HG03469 (cell line): ENCODE measurements around the gene GATA3.

ENCODE experiments used
- ATAC-seq: cut with Tn5 transposase; IDR thresholded peaks from one replicate; pipeline ENCODE4 v1.9.1; 2021; ENCODE audit warnings: mild to moderate bottlenecking, moderate library complexity, moderate number of reproducible peaks; ENCODE audit not compliant: unreplicated experiment

The GATA3 gene

DNA sequence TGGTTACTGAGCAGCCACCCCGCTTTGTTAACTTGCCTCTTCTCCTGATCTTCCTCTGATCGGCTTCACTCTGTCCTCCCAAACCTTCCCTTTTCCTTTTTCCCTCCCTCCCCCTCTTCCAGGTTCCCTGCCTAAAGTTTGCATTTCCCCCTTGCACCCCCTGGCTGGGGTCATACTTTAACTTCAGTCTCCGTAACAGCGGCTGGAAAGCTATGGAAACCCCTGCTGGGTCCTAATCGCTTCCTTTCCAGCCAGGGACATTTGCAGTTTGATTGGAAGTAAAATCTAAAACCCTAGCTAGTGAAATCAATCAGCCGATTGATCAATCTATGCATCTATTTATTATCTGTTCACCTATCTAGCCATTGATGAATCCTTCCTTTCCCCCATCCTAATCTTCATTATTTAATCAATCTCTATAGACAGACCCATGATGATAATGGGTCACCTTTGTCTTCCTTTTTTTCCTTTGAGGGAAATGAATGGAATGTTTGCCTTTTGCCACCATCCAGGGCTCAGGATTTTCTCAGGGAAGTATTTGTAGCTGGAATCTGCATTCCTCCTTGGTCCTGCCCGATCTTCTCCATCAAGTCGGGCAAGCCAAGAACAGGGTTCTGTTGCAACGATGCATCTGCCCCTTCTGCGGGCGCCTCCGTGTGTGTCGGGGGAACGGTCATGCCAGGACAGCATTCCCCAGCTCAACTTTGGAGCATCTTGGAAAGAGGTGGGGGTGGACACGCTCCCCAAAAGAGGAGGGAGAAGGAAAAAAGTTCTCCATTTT lies 8.8 kb downstream of the GATA3 start:
- no peak for ATAC-seq

DNA sequence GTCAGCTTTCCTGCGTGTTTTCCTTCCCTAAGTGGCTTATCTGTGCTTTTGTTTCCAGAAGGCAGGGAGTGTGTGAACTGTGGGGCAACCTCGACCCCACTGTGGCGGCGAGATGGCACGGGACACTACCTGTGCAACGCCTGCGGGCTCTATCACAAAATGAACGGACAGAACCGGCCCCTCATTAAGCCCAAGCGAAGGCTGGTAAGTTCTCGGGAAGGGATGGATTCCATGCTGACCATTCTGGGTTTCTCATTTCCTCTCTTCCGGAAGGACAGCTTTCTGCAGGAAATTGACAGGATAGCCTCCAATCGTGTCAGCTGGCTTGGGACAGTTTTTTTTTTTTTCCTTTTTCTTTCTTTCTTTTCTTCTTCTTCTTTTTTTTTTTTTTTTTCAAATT lies 9.4 kb downstream of the GATA3 start:
- ATAC-seq: no peak

DNA sequence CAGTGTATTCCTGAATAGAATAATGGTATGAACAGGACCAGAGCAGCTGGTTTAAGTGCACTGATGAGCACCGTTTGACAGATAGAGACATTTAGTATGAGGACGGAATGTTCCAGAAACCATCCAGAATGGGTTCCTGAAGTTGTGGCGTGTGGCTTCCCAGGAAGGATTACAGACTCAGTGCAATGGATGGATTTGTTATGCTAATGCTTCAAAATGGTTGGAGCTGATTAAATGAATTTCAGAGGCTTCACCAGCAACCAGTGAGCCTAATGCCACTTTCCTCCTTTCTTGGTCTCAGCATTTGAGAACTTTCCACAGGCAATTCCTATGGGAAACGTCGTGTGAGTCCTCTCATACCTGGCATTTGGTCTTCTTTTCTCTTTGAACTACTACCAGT lies 9.9 kb downstream of the GATA3 start:
- no peak for ATAC-seq

DNA sequence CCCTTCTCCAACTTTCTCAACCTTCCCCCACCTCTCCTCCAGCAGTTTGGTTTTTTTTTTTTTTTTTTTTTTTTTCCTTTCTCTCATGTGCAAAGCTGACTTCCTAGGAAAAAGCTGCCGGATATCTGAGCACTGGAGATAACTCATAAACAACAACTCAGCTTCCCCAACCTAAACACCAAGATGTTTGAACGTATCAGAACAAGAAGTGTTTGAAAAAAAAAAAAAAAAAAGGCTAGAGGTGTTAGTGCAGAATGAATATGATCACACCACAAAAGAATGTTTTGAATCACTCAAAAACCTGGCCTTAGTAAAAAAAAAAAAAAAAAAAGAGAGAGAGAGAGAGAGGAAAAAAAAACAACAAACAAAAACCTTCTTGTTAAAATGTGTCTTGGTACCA lies 11.2 kb downstream of the GATA3 start:
- no peak for ATAC-seq

DNA sequence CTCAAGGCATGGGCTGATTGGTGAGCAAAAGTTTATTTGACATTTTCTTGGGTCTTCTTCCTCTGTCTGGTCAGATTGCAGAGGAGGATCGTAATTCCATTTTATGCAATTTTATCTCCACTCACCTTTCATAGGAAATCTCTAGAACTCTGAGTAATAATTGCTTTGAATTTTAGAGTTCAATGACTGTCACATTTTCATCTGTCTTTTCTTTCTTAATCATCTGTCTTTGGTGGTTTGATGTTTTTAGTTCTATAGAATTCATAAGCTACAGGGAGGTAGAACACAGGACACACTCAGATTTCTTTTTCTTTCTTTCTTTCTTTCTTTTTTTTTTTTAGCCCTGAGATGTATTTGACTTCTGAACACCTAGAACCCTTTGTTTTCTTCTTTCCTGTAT lies 11.6 kb downstream of the GATA3 start:
- ATAC-seq: no peak

DNA sequence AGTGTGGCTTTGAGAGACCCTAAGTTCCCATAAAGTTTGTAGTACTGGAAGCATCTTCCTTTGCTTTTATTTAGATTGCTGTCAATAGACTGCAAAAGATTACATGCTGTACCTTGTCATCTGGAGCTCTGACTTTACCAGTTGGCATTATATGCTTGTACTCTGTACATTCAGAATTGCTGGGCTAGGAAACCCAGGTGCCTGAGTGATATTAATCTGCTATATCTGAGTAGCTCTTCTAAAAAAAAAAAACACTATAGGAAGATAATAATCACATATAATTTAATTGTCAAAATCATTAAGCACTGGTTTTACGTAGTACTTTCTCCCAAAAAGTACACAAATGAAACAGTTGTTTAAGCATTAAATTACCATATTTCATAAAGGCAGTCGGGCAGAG lies 12.3 kb downstream of the GATA3 start:
- no peak for ATAC-seq

DNA sequence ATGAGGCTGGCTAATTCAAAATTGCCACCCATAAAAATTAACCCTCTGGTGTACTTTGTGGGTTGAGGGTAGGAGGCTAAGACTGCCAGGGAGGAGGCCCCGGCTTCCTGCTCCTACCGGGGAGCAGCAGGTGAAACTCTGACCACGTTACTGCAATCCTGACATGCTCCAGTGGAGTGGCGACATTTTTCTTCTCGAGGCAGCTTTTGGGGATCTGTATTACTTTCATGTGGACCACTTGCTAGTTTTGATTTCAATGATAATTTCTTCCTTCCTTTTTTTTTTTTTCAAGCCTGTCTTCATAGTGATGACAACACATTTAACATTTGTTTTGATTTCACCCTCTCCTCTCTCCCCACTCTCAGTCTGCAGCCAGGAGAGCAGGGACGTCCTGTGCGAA lies 14.6 kb downstream of the GATA3 start:
- no peak for ATAC-seq

DNA sequence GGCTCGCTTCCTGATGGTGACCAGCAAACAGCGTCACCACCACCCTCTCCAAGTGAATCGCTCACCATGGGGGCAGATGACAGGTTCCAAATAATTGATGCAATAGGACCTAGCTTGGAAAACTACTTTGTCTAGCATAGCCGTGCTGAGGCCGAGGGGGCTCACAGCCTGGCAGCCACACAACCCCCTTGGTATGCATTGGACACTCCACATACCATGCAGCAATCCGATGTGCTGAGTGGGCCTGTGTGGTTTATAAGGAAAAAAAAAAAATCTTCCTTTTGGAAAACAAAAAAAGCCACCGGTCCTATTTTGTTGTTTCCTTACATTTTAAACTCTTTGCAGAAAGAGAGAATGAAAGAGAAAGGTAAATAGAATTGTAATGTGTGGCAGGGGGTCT lies 15.1 kb downstream of the GATA3 start:
- ATAC-seq: no peak

DNA sequence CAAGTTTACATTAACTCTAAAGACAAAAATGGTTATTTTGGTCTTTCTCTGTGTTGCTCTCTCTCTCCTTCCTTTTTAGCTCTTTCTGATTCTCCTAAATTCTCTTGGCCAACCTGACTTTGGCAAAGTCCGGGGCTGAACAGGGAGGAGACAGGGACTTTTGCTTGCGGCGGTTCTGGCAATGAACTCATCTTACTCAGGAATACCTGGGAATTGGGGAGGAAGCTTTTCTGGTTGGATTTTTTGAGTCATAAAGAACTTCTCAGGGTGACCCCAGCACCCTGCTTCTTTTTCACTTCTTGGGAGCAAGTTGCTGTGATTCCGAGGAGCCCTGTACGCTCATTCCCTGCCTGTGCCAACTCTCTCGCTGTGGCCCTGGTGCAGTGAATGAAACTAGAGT lies 16.0 kb downstream of the GATA3 start:
- ATAC-seq: no peak

DNA sequence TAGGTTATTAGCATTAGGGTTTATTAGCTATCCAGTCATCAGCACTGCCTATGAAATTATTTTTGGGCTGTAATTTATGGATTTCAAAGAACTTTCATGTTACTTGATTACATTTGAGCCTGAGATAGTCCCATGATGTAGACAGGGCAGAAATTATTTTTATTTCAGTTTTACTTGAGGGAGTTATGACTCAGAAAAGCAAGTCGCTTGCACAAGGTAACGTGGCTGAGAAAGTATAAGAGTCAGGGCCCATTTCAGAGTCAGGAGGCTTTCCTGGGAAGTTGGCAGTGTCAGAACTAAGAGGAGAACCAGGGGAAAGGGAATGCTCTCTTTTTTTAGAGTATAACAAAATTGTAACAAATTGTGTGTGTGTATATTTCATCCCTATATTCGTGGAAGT lies 16.5 kb downstream of the GATA3 start:
- no peak for ATAC-seq

DNA sequence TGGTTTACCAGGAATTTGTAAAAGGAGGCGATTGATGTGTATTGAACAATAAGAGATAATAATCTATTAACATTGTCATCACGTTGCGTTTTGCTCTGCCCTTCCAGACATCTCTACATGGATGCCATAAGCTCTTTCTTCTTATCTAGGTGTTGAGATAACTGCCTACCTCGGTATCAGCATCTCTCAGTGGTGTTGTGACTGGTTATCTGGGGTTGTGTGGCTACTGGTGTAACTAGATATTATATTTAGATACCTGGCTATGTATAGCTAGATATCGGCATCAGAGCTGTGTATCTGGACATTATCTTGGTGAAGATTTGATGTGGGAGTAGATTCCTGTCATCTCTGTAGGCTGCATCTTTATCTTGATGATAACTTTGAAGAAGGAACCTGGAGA lies 17.2 kb downstream of the GATA3 start:
- ATAC-seq: no peak

DNA sequence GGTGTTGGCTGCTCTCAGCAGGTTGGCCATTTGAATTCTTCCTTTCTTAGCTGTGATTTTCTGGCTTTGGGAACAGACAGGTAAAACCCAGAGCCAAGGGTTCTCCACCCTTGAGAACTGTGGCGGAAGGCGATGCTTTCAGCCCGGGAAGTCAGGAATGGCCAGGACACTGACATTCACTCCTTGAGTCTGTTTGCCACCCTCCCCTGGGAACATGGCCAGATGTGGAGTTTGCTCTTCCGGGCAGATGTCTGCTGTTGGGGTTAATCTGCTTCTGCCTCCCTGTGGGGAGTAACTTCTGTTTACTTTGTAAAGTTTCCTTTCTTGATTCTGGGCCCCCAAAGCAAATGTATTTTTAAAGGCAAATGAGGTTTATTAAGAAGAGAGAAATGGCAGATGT lies 17.7 kb downstream of the GATA3 start:
- ATAC-seq: no peak

DNA sequence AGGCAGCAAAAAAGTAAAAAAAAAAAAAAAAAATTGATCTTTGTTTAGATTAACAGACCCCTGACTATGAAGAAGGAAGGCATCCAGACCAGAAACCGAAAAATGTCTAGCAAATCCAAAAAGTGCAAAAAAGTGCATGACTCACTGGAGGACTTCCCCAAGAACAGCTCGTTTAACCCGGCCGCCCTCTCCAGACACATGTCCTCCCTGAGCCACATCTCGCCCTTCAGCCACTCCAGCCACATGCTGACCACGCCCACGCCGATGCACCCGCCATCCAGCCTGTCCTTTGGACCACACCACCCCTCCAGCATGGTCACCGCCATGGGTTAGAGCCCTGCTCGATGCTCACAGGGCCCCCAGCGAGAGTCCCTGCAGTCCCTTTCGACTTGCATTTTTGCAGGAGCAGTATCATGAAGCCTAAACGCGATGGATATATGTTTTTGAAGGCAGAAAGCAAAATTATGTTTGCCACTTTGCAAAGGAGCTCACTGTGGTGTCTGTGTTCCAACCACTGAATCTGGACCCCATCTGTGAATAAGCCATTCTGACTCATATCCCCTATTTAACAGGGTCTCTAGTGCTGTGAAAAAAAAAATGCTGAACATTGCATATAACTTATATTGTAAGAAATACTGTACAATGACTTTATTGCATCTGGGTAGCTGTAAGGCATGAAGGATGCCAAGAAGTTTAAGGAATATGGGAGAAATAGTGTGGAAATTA lies 19.4 kb downstream of the GATA3 start:
- ATAC-seq: no peak

DNA sequence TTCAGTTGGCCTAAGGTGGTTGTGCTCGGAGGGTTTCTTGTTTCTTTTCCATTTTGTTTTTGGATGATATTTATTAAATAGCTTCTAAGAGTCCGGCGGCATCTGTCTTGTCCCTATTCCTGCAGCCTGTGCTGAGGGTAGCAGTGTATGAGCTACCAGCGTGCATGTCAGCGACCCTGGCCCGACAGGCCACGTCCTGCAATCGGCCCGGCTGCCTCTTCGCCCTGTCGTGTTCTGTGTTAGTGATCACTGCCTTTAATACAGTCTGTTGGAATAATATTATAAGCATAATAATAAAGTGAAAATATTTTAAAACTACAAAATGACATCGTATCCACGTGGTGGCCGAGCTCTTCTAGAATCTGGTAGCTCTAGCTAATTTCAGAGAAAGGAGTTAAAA lies 20.4 kb downstream of the GATA3 start:
- ATAC-seq: no peak

DNA sequence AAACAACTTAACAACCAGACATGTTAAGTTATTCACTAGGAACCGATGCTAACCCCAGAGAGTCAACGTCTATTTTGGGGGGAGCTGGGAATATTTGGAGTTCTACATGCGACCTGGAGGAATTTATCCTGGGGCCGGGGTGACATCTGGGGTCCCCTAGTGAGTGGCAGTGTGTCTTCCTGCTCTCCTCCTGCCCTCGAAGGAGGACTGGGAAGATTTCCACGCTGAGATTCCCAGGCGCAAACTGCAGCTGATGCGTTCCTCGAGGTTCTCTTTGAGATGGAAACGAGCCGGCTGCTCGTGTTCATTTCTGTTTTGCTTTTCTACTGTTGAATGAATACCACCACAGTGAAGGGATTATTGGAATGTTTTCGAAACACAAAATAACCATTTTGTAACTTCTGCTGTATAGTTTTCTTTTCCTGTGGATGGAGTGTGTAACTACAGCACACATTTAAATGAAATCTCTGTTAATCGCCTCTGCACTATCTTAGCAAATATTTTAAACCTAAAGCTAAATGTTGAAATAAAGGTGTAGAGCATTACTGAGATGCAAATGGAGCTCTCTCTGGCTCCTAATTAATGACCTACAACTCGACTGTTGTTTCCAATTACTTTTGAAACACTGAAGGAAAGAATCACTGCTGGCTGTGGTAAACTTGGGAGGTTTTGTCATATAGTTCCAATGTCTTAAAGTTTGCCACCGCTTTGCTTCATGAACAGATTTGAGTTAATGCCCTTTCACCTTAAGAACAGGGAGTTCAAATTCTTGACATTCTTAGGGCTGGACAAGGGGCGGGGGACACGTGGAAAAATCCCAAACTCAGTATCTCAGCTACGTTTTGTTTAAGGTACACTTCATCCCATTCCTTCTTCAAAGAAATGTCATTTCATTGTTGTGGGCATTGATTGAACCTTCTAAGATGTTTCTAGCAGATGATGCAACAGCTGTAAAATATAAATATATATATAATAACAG lies 21.1 kb downstream of the GATA3 start:
- no peak for ATAC-seq

DNA sequence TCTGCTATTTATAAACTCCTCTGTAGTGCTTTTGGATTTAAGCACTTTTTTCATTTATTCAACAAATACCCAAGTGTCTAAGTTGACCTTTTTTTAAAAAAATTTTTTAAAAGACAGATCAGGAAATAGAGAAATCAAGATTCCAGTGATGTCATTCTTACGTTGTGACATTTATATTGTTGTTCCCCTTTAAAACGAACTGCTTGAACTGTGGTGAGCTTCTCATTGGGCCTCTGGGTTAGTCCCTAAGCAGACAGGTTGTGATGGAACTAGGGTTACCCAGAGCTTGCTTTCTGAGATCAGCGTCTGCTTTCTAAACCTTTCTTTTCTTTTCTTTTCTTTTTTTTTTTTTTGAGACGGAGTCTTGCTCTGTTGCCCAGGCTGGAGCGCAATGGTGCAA lies 22.4 kb downstream of the GATA3 start:
- no peak for ATAC-seq

DNA sequence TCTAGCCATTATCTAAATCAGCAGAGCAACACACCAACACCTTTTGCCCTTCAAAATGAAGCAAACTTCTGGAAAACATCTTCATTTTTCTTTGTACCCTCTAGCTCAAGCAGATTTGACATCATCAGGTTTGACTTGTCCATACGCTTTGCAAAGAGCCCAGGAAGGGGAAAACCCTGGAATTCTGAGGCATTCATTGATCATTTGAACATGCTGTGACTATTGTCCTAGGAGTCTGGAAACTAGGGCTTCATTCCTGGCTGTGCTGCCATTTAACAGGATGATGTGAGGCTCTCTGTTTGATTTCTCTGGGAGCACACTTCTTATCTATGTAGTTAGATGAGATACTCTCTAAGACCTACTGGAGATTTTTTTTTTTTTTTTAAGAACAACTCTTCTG lies 23.5 kb downstream of the GATA3 start:
- no peak for ATAC-seq

DNA sequence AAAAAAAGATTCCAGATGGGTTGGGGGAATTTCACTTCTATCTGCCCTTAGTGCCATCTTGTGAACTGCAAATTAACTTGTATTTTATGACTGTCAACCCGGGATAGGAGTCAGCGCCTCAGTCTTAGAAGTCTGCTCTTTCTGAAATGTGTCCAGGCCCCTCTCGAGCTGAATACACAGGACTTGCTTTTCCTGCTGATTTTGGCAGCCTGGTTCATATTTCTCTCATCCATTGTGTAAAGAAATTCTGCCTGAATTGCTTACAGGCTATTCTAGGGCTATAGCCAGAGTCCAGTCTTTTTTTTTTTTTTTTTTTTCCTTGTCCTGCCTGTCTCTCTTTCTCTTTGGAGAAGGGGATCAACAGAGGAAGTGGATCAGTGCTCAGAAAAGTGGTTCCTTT lies 24.6 kb downstream of the GATA3 start:
- no peak for ATAC-seq

DNA sequence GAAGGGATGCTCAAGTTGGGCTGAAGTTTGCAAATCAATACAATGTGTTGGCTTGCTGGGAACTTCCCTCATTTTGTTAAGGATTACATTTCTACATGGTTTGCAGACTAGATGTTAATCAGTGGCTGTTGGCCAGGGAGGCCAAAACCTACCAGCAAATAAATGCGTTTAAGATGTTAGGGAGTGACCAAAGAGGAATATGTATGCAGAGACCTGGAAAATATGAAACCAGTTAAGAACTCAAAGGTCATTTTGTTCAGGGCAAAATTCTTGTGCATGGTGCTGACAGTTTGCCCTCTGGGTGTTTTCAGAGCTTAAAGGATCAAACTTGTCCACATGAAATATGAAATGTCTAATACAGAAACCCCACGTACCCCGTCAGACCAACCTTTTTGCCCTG lies 30.3 kb downstream of the GATA3 start:
- ATAC-seq: no peak

DNA sequence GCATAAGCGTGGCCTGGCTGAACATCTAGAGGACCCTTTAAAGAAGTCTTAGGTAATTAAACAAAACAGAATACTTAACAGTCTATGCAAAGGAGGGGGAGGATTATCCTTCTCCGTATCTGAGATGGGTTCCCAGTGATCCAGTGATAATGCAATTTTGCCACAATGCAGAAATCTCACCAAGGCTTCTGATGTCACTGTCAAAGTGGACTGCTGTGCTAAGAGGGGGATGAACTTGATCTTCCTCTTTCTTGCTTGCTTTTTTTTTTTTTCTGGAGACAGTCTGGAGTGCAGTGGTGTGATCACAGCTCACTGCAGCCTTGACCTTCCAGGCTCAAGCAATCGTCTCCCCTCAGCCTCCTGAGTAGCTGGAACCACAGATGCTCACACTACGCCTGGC lies 30.8 kb downstream of the GATA3 start:
- no peak for ATAC-seq

DNA sequence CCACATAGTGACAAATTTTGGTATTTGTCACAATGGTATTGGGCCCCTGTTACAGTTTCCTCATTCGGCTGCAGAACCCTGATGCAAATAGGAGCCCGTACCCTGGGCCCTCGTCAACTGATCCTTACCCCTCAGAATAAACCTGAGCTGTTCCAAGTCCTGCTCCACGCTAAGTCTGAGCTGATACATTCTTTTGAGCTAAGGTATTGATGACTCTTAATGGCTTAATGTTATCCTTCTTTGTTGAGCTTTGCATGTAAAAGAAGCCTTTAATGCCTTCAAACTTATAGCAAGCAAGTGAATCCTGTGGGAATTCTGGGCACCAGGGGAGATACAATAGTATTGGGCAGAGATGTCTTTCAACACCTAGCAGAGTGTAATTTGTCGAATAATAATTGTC lies 31.8 kb downstream of the GATA3 start:
- no peak for ATAC-seq

DNA sequence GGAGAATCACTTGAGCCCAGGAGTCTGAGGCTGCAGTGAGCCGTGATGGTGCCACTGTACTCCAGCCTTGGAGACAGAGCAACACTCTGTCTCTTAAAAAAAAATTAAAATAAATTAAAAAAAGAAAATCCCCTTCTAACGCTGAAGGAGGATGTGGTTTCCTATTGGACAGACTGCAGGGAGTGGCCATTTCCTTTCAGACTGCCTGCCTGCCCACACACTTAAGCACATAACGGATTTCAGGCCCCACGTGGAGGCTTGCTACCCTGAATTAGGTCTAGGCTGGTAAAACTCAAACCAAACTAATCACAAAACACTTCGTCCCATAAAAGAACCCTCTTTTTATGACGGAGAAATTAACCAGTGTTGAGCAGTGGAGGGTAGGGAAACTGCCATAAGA lies 34.0 kb downstream of the GATA3 start:
- no peak for ATAC-seq
